SK-N-SH (cell line): ENCODE results near the gene CDC42. TPM values are rescaled to one million over a fixed set of nuclear protein-coding genes. Genes with fewer than 3 reads are reported as not detected.
A peak's percentile ranks its signal among the peaks of the same experiment; 100 is the strongest.

Experiments used
- CTCF ChIA-PET: fragments of 300-600, 350-600 bp; formaldehyde crosslinking; extraction: SDS; loops from one replicate; lab custom pipeline; 2021; lab: Yijun Ruan, JAX
- POLR2A ChIA-PET: fragments of 350-600 bp; sonication (Branson Sonifier 250); formaldehyde crosslinking; extraction: SDS; loops from one replicate; lab custom pipeline; 2020; ENCODE audit warnings: antibody characterized with exemption, inconsistent platforms; lab: Yijun Ruan, JAX
- DNase-seq: peaks from one replicate; pipeline ENCODE4 v3.0.0; 2012
- H2AFZ ChIP-seq: fragments of 200-600 bp; sonication (generic); 2 replicates; pipeline ENCODE4 v1.8.1; 2016; ENCODE audit warnings: antibody characterized with exemption, mild to moderate bottlenecking, low read depth
- H3F3A ChIP-seq: fragments of 200-600 bp; sonication (generic); replicated peaks from 2 replicates; pipeline ENCODE3; 2016; ENCODE audit warnings: antibody characterized with exemption, mild to moderate bottlenecking; ENCODE audit not compliant: insufficient read depth
- H3K27ac ChIP-seq, 2 experiments: fragments of 200-500 bp in 1 of 2; fragments of 200-600 bp in 1 of 2; sonication (Bioruptor generic) in 1 of 2; sonication (generic), shearing (Covaris generic) in 1 of 2; 2 replicates each; pipeline versions ENCODE4 v1.5.1 to v1.6.1; 2014 to 2016; ENCODE audit warnings: low read depth in 2 of 2, inconsistent platforms in 1 of 2, low read length in 1 of 2, mild to moderate bottlenecking in 1 of 2, mixed read lengths in 1 of 2
- H3K27me3 ChIP-seq: fragments of 200-600 bp; sonication (generic), shearing (Covaris generic); 2 replicates; pipeline ENCODE4 v1.6.1; 2016; ENCODE audit warnings: mixed run types; ENCODE audit not compliant: insufficient read depth
- H3K36me3 ChIP-seq, 2 experiments: fragments of 200-500 bp in 1 of 2; fragments of 200-600 bp in 1 of 2; sonication (Bioruptor generic) in 1 of 2; sonication (generic) in 1 of 2; replicated peaks in 1 of 2; 2 replicates each; pipeline versions ENCODE3 to v1.5.1; 2014 to 2016; ENCODE audit warnings: low read length in 1 of 2, mild to moderate bottlenecking in 1 of 2; ENCODE audit not compliant: insufficient read depth in 2 of 2, control insufficient read depth in 1 of 2
- H3K4me1 ChIP-seq, 2 experiments: fragments of 200-500 bp in 1 of 2; fragments of 200-600 bp in 1 of 2; sonication (Bioruptor generic) in 1 of 2; sonication (generic), shearing (Covaris generic) in 1 of 2; 2 replicates each; pipeline versions ENCODE4 v1.5.1 to v1.6.1; 2014 to 2016; ENCODE audit warnings: low read depth in 1 of 2, low read length in 1 of 2, mixed run types in 1 of 2; ENCODE audit not compliant: insufficient read depth in 2 of 2, control insufficient read depth in 1 of 2
- H3K4me2 ChIP-seq: fragments of 200-600 bp; sonication (generic), shearing (Covaris generic); 2 replicates; pipeline ENCODE4 v1.6.1; 2017; ENCODE audit warnings: mixed run types
- H3K4me3 ChIP-seq, 2 experiments: fragments of 200-500 bp in 1 of 2; fragments of 200-600 bp in 1 of 2; sonication (Bioruptor generic) in 1 of 2; sonication (generic), shearing (Covaris generic) in 1 of 2; 2 replicates each; pipeline versions ENCODE4 v1.5.1 to v1.8.1; 2014 to 2016; ENCODE audit warnings: low read depth in 2 of 2, inconsistent platforms in 1 of 2, low read length in 1 of 2, mild to moderate bottlenecking in 1 of 2, mixed read lengths in 1 of 2, moderate library complexity in 1 of 2
- H3K79me2 ChIP-seq: fragments of 200-600 bp; sonication (generic); 2 replicates; pipeline ENCODE4 v1.8.1; 2017; ENCODE audit warnings: mild to moderate bottlenecking; ENCODE audit not compliant: insufficient read depth
- H3K9ac ChIP-seq: fragments of 200-600 bp; sonication (generic); 2 replicates; pipeline ENCODE4 v1.6.1; 2017; ENCODE audit warnings: mixed run types
- H3K9me2 ChIP-seq: fragments of 200-600 bp; sonication (generic); 2 replicates; pipeline ENCODE4 v1.6.1; 2017; ENCODE audit warnings: mixed run types
- H3K9me3 ChIP-seq: fragments of 200-600 bp; sonication (generic); 2 replicates; pipeline ENCODE4 v1.6.1; 2017; ENCODE audit warnings: mixed run types, mild to moderate bottlenecking, moderate library complexity
- H4K20me1 ChIP-seq: fragments of 200-600 bp; sonication (generic); 2 replicates; pipeline ENCODE4 v1.6.1; 2017; ENCODE audit warnings: mild to moderate bottlenecking, mixed run types; ENCODE audit not compliant: insufficient read depth
- CTCF ChIP-seq: fragments of 200-600 bp; sonication (generic); IDR thresholded peaks from 2 replicates; pipeline ENCODE4 v1.6.1; 2017; ENCODE audit warnings: antibody characterized with exemption, mild to moderate bottlenecking, moderate library complexity
- EZH2phosphoT487 ChIP-seq: fragments of 200-600 bp; sonication (generic); IDR thresholded peaks from 2 replicates; pipeline ENCODE4 v1.6.1; 2017; ENCODE audit warnings: low read depth, mixed run types, mild to moderate bottlenecking, antibody characterized with exemption, moderate library complexity, borderline replicate concordance
- FOSL2 ChIP-seq: IDR thresholded peaks from 2 replicates; pipeline ENCODE4 v1.4.0; 2012; ENCODE audit warnings: low read depth, mild to moderate bottlenecking, moderate library complexity, borderline replicate concordance
- FOXJ3 ChIP-seq: sonication (generic); formaldehyde crosslinking; IDR thresholded peaks from 2 replicates; pipeline ENCODE4 v1.5.1; 2020; ENCODE audit warnings: mild to moderate bottlenecking, missing genetic modification reagents
- MEF2A ChIP-seq: IDR thresholded peaks from 2 replicates; pipeline ENCODE4 v1.4.0; 2012; ENCODE audit warnings: low read depth, borderline replicate concordance
- POLR2AphosphoS5 ChIP-seq: IDR thresholded peaks from 2 replicates; pipeline ENCODE4 v1.6.1; 2012; ENCODE audit warnings: low read depth, low read length
- SIN3A ChIP-seq: IDR thresholded peaks from 2 replicates; pipeline ENCODE4 v1.6.1; 2012; ENCODE audit warnings: low read depth, mild to moderate bottlenecking, low read length, moderate library complexity, borderline replicate concordance
- TAF1 ChIP-seq: IDR thresholded peaks from 2 replicates; pipeline ENCODE4 v1.6.1; 2012; ENCODE audit warnings: low read depth, mild to moderate bottlenecking, low read length, moderate library complexity, borderline replicate concordance
- USF2 ChIP-seq: fragments of 150-350 bp; IDR thresholded peaks from 2 replicates; pipeline ENCODE4 v1.6.1; 2017; ENCODE audit warnings: antibody characterized with exemption, low read length, low read depth, borderline replicate concordance
- YY1 ChIP-seq: IDR thresholded peaks from 2 replicates; pipeline ENCODE4 v1.4.0; 2012; ENCODE audit warnings: low read depth, mild to moderate bottlenecking
- ZBTB33 ChIP-seq: IDR thresholded peaks from 2 replicates; pipeline ENCODE4 v1.4.0; 2012; ENCODE audit warnings: low read depth, borderline replicate concordance
- WGBS: methylation state at CpG from one replicate; pipeline ENCODE4 v1.1.6; 2017; ENCODE audit warnings: low lambda C conversion rate; 5-methylcytosine and 5-hydroxymethylcytosine counted together
- polyA plus RNA-seq, 3 experiments: library from polyadenylated mRNA; depleted of rRNA; stranded (reverse); fragments of >200 nt; gene quantifications; 2 replicates each; pipeline ENCODE4 v1.2.3, GENCODE V29; 2012

Gene CDC42
- polyA plus RNA-seq, 1 of the 3 experiments (the other 2 are of a cell fraction) = 113 TPM

- TF ChIP-seq EZH2phosphoT487 (no peak), ZBTB33 (no peak), FOXJ3 (CRISPR knock-in tag) (no peak)
These were observed 60.0 kb downstream of the CDC42 start (continued) for GRCh38 chr1:22112554-22112953.

GRCh38 chr1:22114083-22115012 lies 61.8 kb downstream of the CDC42 start:
- Histone ChIP-seq H3F3A (no peaks in the 10 kb centered on the region), H3K9me3 (no peaks in the 10 kb centered on the region), H3K36me3 (peaks cover 21 to 30% of the 10 kb centered on the region in 2 experiments), H3K27me3 (no peaks in the 10 kb centered on the region), H3K9ac (no peak overlapping the region), H4K20me1 (peaks cover 99% of the 10 kb centered on the region), H3K4me3 (no peak overlapping the region), H3K4me2 (no peak overlapping the region), H3K9me2 (no peaks in the 10 kb centered on the region), H3K79me2 (peaks cover 33% of the 10 kb centered on the region; the same call in 1 of the 2 replicates), H3K27ac (peak overlapping the region in 1 of 2 experiments; percentile 25; a peak in 1 of 4 replicates), H2AFZ (no peak overlapping the region), H3K4me1 (peaks cover 18 to 57% of the 10 kb centered on the region in 2 experiments)
- POLR2A ChIA-PET = no interaction called here
- WGBS = 77% methylated on average over 7 of the region's 18 CpGs
- TF ChIP-seq FOSL2 (no peak), POLR2AphosphoS5 (no peak), TAF1 (no peak), EZH2phosphoT487 (no peak), CTCF (no peak)
- CTCF ChIA-PET = interaction anchor here (1.0 to 3.4 kb wide), 7 partner anchors 9 to 527 kb away, joined by 3 to 20 read pairs (median 7); no protein-coding TSS in a partner anchor
- DNase-seq = peak; percentile 27

- Histone ChIP-seq H4K20me1 (peaks cover 96% of the 10 kb centered on the region), H3K4me2 (no peak overlapping the region)
- peak; percentile 11 for DNase-seq
- TF ChIP-seq USF2 (no peak), MEF2A (no peak), YY1 (no peak), CTCF (no peak), TAF1 (no peak), ZBTB33 (no peak), SIN3A (no peak)
These were observed 62.8 kb downstream of the CDC42 start for GRCh38 chr1:22115286-22115685.

More at GRCh38 chr1:22115286-22115685, 62.8 kb downstream of the CDC42 start:
- no peak overlapping the region for H3K9ac ChIP-seq
- no peak overlapping the region for H3K4me3 ChIP-seq
- no peaks in the 10 kb centered on the region for H3K27me3 ChIP-seq
- H3K36me3 ChIP-seq = peaks cover 21 to 27% of the 10 kb centered on the region in 2 experiments
- no peak overlapping the region for H2AFZ ChIP-seq
- H3K4me1 ChIP-seq = peaks cover 18 to 55% of the 10 kb centered on the region in 2 experiments
- 100% methylated on average over 5 of the region's 6 CpGs for WGBS
- ChIA-PET CTCF (interaction anchor here (1.1 to 3.4 kb wide), 4 partner anchors 10 to 301 kb away, joined by 3 to 20 read pairs (median 8); no protein-coding TSS in a partner anchor), POLR2A (no interaction called here)
- H3K9me2 ChIP-seq = no peaks in the 10 kb centered on the region
- H3K79me2 ChIP-seq = peaks cover 25% of the 10 kb centered on the region; the same call in 1 of the 2 replicates
- no peaks in the 10 kb centered on the region for H3F3A ChIP-seq
- H3K9me3 ChIP-seq = no peaks in the 10 kb centered on the region
- H3K27ac ChIP-seq = no peak overlapping the region; a peak in 1 of 4 replicates
